CD14-positive monocyte (primary cell): ENCODE results near the gene CTF1. TPM values are rescaled to one million over a fixed set of nuclear protein-coding genes. Genes with fewer than 3 reads are reported as not detected.
A peak's percentile ranks its signal among the peaks of the same experiment; 100 is the strongest.

Experiments
- DNase-seq, 3 donors: peaks; one replicate each; pipeline ENCODE4 v3.0.0-alpha.2; 2011 to 2022
- H2AFZ ChIP-seq: 2 replicates; pipeline ENCODE4 v1.6.0; 2012; ENCODE audit warnings: mild to moderate bottlenecking, low read depth, low read length, inconsistent platforms; ENCODE audit not compliant: insufficient read depth, poor library complexity, severe bottlenecking
- H3K27ac ChIP-seq, 2 donors: 1 replicate in 1 of 2; 2 replicates in 1 of 2; pipeline ENCODE4 v1.5.1; 2012 to 2013; ENCODE audit warnings: low read length in 2 of 2, control low read depth in 1 of 2, inconsistent platforms in 1 of 2, low read depth in 1 of 2, mild to moderate bottlenecking in 1 of 2
- H3K27me3 ChIP-seq, 2 donors: one replicate each; pipeline versions ENCODE4 v1.6.0 to v1.6.1; 2011 to 2013; ENCODE audit warnings: low read length in 2 of 2; ENCODE audit not compliant: control insufficient read depth in 2 of 2, insufficient read depth in 2 of 2
- H3K36me3 ChIP-seq, 2 donors: replicated peaks in 1 of 2; 1 replicate in 1 of 2; 2 replicates in 1 of 2; pipeline versions ENCODE4 v1.5.1 to v1.6.1; 2012 to 2013; ENCODE audit warnings: low read length in 2 of 2, control low read depth in 1 of 2, inconsistent platforms in 1 of 2, mild to moderate bottlenecking in 1 of 2; ENCODE audit not compliant: insufficient read depth in 2 of 2, control insufficient read depth in 1 of 2
- H3K4me1 ChIP-seq, 2 donors: 1 replicate in 1 of 2; 2 replicates in 1 of 2; pipeline versions ENCODE4 v1.5.1 to v1.6.1; 2012 to 2013; ENCODE audit warnings: low read length in 2 of 2, control low read depth in 1 of 2, inconsistent platforms in 1 of 2, mild to moderate bottlenecking in 1 of 2, moderate library complexity in 1 of 2; ENCODE audit not compliant: insufficient read depth in 2 of 2, control insufficient read depth in 1 of 2
- H3K4me2 ChIP-seq: replicated peaks from 2 replicates; pipeline ENCODE3; 2012; ENCODE audit warnings: low read length, moderate library complexity, mild to moderate bottlenecking; ENCODE audit not compliant: poor library complexity, severe bottlenecking; ENCODE audit errors: extremely low read depth
- H3K4me3 ChIP-seq, 3 experiments: fragments of 200-600 bp in 1 of 3; sonication (generic) in 1 of 3; replicated peaks in 1 of 3; 1 replicate in 2 of 3; 2 replicates in 1 of 3; pipeline ENCODE4 v1.5.1; 2011 to 2013; ENCODE audit warnings: low read length in 3 of 3, mild to moderate bottlenecking in 3 of 3, control low read depth in 2 of 3, low read depth in 2 of 3, inconsistent platforms in 1 of 3, moderate library complexity in 1 of 3
- H3K79me2 ChIP-seq: 2 replicates; pipeline ENCODE4 v1.6.0; 2012; ENCODE audit warnings: mild to moderate bottlenecking, control low read depth, inconsistent platforms, low read length, moderate library complexity; ENCODE audit not compliant: insufficient read depth
- H3K9ac ChIP-seq: 2 replicates; pipeline ENCODE4 v1.6.0; 2017; ENCODE audit warnings: low read length, mild to moderate bottlenecking; ENCODE audit not compliant: insufficient read depth, poor library complexity, severe bottlenecking
- H3K9me3 ChIP-seq, 2 donors: replicated peaks in 1 of 2; 1 replicate in 1 of 2; 2 replicates in 1 of 2; pipeline versions ENCODE4 v1.5.1 to v1.6.1; 2012 to 2013; ENCODE audit warnings: low read length in 2 of 2, control low read depth in 1 of 2; ENCODE audit not compliant: control insufficient read depth in 1 of 2, insufficient read depth in 1 of 2
- H4K20me1 ChIP-seq: 2 replicates; pipeline ENCODE4 v1.6.0; 2012; ENCODE audit warnings: mild to moderate bottlenecking, low read length, control low read depth, moderate library complexity; ENCODE audit not compliant: insufficient read depth
- H3K27ac Mint-ChIP-seq, 7 donors: one replicate each; pipeline ENCODE4 v1.8.0; 2020; ENCODE audit warnings: mild to moderate bottlenecking in 7 of 7, mixed read lengths in 7 of 7, moderate library complexity in 6 of 7, inconsistent platforms in 2 of 7
- H3K27me3 Mint-ChIP-seq, 3 donors: one replicate each; pipeline ENCODE4 v1.8.0; 2021 to 2022; ENCODE audit warnings: low read depth in 3 of 3, mild to moderate bottlenecking in 3 of 3, mixed read lengths in 3 of 3, moderate library complexity in 3 of 3, inconsistent platforms in 1 of 3
- H3K36me3 Mint-ChIP-seq, 2 donors: one replicate each; pipeline ENCODE4 v1.8.0; 2020; ENCODE audit warnings: mixed read lengths in 2 of 2, inconsistent platforms in 1 of 2, mild to moderate bottlenecking in 1 of 2
- H3K4me1 Mint-ChIP-seq: one replicate; pipeline ENCODE4 v1.8.0; 2020; ENCODE audit warnings: mild to moderate bottlenecking, mixed read lengths
- H3K4me3 Mint-ChIP-seq, 2 donors: one replicate each; pipeline ENCODE4 v1.8.0; 2020; ENCODE audit warnings: mild to moderate bottlenecking in 2 of 2, mixed read lengths in 2 of 2, moderate library complexity in 1 of 2
- H3K9me3 Mint-ChIP-seq, 7 donors: one replicate each; pipeline ENCODE4 v1.8.0; 2020 to 2022; ENCODE audit warnings: mixed read lengths in 7 of 7, mild to moderate bottlenecking in 6 of 7, moderate library complexity in 6 of 7, inconsistent platforms in 2 of 7
- CTCF ChIP-seq: fragments of 200-600 bp; IDR thresholded peaks from one replicate; pipeline ENCODE4 v1.8.0; 2022; ENCODE audit warnings: antibody characterized with exemption, mild to moderate bottlenecking
- WGBS: methylation state at CpG from one replicate; pipeline ENCODE4 v1.1.5; 2013; ENCODE audit warnings: missing lambda C conversion rate; ENCODE audit not compliant: insufficient coverage; 5-methylcytosine and 5-hydroxymethylcytosine counted together
- intact Hi-C, 2 donors: fragments of 100-400 bp; cut with micrococcal nuclease; formaldehyde crosslinking; loops; one replicate each; pipeline versions ENCODE4 v1.15.0 to v1.15.1; 2023
- polyA plus RNA-seq, 3 donors: library from polyadenylated mRNA; depleted of rRNA in 1 of 3; unstranded in 2 of 3; stranded (reverse) in 1 of 3; fragments of 300-500 nt in 2 of 3; fragments of >200 nt in 1 of 3; fragmentation: Illumina TruSeq in 2 of 3; gene quantifications; 1 replicate in 2 of 3; 2 replicates in 1 of 3; pipeline ENCODE4 v1.2.3, GENCODE V29; 2012 to 2021

CTF1 gene
- polyA plus RNA-seq, 3 donors = 0.93 TPM; not detected in 2

- H4K20me1 ChIP-seq = peaks cover 5% of the 10 kb centered on the region
- H3K4me3 Mint-ChIP-seq = no peak overlapping the region
- no peak overlapping the region for H3K27ac ChIP-seq
- no peak overlapping the region for H2AFZ ChIP-seq
- peak; percentile 90 for TF ChIP-seq CTCF
- H3K9ac ChIP-seq = no peak overlapping the region
- peak overlapping the region; percentile 49 for H3K4me2 ChIP-seq
- no peaks in the 10 kb centered on the region for H3K79me2 ChIP-seq
- no peaks in the 10 kb centered on the region for H3K9me3 ChIP-seq
- H3K4me1 Mint-ChIP-seq = peaks cover 24% of the 10 kb centered on the region
- H3K27ac Mint-ChIP-seq = peak overlapping the region in 2 of 7 donors; percentile 58 to 68
- 23% methylated on average over 12 of the region's 15 CpGs for WGBS
- peaks cover 20 to 32% of the 10 kb centered on the region in 2 donors for H3K36me3 ChIP-seq
- no peaks in the 10 kb centered on the region for H3K9me3 Mint-ChIP-seq
- peaks cover 0 to 2% (median 0%) of the 10 kb centered on the region in 3 donors for H3K27me3 Mint-ChIP-seq
- peaks cover 17 to 19% of the 10 kb centered on the region in 2 donors for H3K4me1 ChIP-seq
- DNase-seq = peak; percentile 77 to 80 (median 77)
- intact Hi-C loops = loop anchor here in 1 of 2 donors (1.0 kb wide), 1 partner anchor 97 kb away; no protein-coding TSS in a partner anchor
- no peaks in the 10 kb centered on the region for H3K27me3 ChIP-seq
- H3K36me3 Mint-ChIP-seq = peaks cover 31 to 52% of the 10 kb centered on the region in 2 donors
- peak overlapping the region in 1 of 3 experiments; percentile 33 for H3K4me3 ChIP-seq
Observed at GRCh38 chr16:30941600-30942425, 45.4 kb downstream of the CTF1 start.

- no peak for DNase-seq
- Histone ChIP-seq H3K27ac (no peak overlapping the region), H3K9me3 (no peaks in the 10 kb centered on the region), H3K9ac (no peak overlapping the region), H3K27me3 (no peaks in the 10 kb centered on the region), H2AFZ (no peak overlapping the region), H4K20me1 (peaks cover 5% of the 10 kb centered on the region), H3K4me3 (peak overlapping the region in 1 of 3 experiments; percentile 33), H3K4me2 (peak overlapping the region; percentile 49), H3K4me1 (peaks cover 15 to 16% of the 10 kb centered on the region in 2 donors), H3K36me3 (peaks cover 24 to 38% of the 10 kb centered on the region in 2 donors), H3K79me2 (no peaks in the 10 kb centered on the region)
- Mint-ChIP-seq H3K9me3 (peaks cover 0 to 1% (median 0%) of the 10 kb centered on the region in 7 donors), H3K27me3 (peaks cover 0 to 2% (median 0%) of the 10 kb centered on the region in 3 donors), H3K4me1 (peaks cover 21% of the 10 kb centered on the region), H3K27ac (peak overlapping the region in 1 of 7 donors; percentile 58), H3K4me3 (no peak overlapping the region), H3K36me3 (peaks cover 29 to 57% of the 10 kb centered on the region in 2 donors)
- TF ChIP-seq CTCF = no peak
- intact Hi-C loops = loop anchor here in 1 of 2 donors (1.0 kb wide), 1 partner anchor 97 kb away; no protein-coding TSS in a partner anchor
- WGBS = 100% methylated on average over 4 of the region's 4 CpGs
Observed at GRCh38 chr16:30942426-30942806, 46.0 kb downstream of the CTF1 start.
